ENCODE measurements around the gene ERAS.
"Not testable (repeated sequence)": the region's sequence is repeated elsewhere in the genome, so short reads cannot be mapped to it uniquely, and the experiment has no call there.

The ERAS gene

DNA sequence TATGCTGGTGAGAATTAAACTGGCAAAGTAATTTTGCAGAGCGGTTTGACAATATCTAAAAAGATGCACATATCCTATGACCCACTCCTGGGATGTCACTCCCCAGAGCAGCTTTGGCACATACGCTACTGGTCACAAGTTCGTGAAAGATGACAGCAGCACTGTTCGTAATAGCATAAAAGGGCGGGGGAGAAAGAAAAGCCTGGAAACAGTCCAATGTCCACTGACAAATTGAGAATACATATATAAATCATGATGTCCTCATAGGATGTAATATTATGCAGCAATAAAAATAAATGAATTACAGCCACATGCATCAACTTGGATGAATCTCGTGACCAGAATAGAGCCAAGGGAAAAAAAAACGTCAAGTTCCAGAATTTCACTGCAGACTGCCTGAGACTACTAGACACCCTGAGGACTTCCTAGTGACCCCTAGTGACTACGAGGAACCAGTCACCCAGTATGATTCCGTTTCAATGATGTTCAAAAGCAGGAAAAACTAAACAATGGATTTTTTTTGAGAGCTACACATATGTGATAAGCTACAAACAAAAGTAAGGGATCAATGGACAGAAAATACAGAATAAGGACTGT is 7.3 kb downstream of the ERAS start:
- no peak for DNase-seq

DNA sequence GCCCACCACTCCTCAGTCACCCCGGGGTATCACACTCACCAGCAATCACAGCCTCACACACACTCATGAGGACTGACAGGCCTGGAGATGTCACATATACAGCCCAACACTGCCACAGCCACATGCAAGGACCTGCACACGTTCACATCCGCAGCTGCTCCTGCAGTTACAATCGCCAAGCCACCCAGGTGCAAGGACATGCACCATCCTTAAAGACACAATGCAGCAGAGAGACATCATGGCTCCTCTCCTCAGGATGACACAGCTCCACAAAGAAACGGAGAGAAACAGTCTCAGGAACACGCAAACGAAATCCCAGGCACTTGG is 8.0 kb downstream of the ERAS start:
- peak in 1 of 2 donors; percentile 2 for DNase-seq

DNA sequence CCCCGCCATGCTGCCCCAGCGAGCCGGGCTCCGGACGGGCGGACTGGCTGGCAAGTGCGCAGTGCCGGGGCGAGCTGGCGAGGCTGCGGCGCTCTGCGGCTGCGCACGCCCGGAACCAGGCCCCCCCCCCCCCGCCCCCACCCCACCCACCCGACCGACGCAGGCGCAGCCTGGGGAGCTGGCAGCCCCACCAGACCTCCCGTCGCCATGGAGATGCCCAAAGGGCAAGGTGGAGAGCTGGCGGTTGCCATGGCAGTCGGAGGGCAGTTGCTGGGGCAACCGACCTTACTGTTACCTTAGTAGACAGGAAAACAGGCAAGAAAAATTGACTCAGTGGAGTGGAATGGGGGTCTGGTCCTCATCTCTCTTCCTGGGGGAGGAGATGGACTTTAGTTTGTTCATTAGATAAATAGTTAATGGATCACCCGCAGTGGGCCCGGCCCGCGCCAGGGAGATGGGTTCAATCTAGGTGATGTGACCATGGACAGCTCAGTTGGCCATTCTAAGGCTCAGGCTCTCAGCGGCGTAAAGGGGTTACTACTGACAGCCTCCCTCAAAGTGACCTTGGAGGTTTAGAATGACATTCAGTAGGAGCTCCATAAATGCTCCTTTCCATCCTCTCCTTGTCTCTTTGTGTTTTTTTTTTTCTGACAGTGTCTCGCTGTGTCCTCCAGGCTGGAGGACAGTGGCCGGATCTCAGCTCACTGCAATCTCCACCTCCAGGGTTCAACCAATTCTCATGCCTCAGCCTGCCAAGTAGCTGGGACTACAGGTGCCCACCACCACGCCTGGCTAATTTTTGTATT is 9.4 kb downstream of the ERAS start, which contains the start of gene PCSK1N:
Gene PCSK1N, minus strand, starts transcription at position 87 of the 806 bp plus-strand sequence. Its CDS starts 78 bp downstream, at position 9.
- no peak for DNase-seq

DNA sequence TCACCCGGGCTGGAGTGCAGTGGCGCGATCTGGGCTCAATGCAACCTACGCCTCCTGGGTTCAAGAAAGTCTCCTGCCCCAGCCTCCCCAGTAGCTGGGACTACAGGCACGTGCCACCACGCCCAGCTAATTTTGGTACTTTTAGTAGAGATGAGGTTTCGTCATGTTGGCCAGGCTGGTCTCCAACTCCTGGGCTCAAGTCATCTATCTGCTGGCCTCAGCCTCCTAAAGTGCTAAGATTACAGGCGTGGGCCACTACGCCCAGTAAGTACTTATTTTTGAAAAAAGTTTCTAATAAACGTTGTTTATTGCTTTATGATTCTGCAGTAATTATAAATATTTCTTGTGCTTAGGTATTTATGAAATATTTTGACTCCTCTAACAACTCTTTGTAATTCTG is 13.4 kb downstream of the ERAS start:
- DNase-seq = no peak

DNA sequence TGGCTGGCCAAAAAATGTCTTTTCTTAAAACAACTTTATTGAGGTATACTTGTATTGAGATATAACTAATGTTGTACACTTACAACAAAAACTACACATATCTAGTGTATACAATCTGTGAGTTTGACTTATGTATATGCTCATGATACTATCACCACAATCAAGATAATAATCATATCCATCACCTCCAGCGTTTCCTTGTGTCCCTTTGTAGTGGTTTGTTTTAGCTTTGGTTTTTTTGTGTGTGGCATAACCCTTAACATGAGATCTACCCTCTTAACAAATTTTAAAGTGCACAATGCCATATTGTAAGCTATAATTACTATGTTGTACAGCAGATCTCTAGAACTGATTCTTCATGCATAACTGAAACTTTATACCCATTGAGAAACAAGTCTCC is 22.5 kb downstream of the ERAS start:
- no peak for DNase-seq

DNA sequence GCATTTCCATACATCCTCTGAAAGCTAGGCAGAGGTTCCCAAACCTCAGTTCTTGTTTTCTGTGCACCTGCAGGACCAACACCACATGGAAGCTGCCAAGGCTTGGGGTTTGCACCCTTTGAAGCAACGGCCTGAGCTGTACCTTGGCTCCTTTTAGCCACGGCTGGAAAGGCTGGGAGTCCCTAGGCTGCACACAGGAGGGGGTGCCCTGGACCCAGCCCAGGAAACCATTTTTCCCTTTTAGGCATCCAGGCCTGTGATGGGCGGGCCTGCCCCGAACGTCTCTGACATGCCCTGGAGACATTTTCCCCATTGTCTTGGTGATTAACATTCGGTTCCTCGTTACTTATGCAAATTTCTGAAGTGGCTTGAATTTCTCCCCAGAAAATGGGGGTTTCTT is 26.5 kb downstream of the ERAS start:
- no peak for DNase-seq

DNA sequence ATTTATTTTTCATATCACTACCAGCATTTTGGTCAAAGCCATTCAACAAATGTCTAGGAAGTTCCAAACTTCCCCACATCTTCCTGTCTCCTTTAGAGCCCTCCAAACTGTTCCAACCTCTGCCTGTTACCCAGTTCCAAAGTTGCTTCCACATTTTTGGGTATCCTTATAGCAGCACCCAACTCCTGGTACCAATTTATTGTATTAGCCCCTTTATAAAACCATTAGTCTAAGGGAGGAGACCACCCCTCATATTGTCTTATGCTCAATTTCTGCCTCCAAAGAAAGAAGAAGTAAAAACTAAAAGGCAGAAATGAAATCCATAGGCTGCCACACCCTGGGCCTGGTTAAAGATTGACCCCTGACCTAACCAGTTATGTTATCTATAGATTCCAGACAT is 27.2 kb downstream of the ERAS start:
- not testable (repeated sequence) for DNase-seq

DNA sequence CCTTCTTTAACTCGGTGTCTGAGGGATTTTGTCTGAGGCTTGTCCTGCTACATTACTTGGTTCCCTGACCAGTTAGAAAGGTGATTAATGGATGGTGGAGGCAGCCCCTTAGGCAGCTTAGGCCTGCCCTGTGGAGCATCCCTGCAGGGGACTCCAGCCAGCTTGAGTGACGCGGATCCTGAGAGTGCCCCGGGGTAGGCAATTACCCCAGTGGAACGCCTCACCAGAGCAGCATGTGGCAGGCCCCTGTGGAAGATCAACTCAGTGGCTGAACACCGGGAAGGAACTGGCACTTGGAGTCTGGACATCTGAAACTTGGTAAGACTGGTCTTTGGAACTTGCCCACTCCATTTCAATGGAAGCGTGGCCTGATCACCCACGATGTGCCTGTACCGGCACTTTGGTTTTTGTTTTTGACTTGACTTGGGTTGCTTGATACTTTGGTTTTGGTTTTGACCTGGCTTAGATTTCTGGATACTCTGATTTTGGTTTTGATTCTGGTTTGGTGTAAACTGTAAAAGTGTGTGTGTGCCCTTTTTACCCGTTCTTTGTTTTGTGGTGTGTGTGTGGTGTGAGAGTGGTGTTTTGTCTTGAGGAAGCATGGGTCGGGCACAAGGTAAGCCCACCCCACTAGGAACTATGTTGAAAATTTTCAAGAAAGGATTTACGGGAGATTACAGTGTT is 27.9 kb downstream of the ERAS start:
- not testable (repeated sequence) for DNase-seq

DNA sequence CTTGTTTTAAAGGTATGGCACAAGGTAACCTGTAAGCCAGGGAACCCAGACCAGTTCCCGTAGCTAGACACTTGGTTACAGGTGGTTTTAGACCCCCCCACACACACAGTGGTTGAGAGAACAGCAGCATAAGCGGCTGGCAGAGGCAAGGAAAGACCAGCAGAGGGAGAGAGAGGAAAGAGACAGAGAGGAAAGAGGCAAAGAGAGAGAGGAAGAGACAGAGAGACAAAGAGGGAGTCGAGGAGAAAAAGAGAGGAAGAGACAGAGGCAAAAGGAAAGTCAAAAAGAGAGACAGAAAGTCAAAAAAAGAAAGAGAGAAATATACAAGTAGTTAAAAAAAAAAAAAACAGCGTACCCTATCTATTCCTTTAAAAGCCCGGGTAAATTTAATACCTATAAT is 28.6 kb downstream of the ERAS start:
- no peak for DNase-seq

DNA sequence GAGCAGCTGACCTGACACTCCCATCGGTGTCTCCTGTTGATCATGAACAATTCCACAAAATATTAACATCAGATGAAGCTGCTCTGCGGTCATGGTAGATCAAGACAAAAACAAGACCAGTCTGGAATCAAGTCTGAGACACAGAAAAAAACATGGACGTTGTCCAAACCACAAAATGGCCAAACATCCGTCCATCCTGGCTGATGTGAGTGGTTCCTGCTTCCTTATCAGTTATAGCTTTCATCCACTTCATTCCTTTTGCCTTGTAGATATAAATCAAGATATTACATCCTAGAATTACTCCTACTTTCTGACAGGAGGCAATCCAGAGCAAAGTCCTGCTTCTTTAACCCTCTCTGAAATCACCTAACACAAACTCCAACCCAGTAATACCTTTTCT is 37.9 kb downstream of the ERAS start:
- no peak for DNase-seq

DNA sequence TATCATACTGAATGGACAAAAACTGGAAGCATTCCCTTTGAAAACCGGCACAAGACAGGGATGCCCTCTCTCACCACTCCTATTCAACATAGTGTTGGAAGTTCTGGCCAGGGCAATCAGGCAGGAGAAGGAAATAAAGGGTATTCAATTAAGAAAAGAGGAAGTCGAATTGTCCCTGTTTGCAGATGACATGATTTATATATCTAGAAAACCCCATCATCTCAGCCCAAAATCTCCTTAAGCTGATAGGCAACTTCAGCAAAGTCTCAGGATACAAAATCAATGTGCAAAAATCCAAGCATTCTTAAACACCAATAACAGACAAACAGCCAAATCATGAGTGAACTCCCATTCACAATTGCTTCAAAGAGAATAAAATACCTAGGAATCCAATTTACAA is 45.7 kb downstream of the ERAS start:
- not testable (repeated sequence) for DNase-seq

DNA sequence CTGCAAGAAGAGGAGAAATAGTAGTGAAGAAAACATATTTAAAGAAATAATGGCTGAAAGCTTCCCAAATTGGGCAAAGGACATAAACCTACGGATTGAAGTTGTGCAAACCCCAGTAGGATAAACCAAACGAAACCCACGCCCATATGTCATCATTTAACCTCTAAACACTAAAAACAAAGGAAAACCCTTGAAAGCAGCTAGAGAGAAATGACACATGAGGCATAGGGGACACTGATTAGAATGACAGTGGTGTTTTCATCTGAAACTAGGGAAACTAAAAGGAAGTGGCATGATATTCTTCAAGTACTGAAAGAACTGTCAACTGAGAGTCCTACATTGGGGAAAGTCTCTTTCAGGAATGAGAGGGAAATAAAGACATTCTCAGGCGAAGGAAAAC is 50.6 kb downstream of the ERAS start:
- not testable (repeated sequence) for DNase-seq
